Measurements from ENCODE around the gene MTF2.

The MTF2 gene

DNA sequence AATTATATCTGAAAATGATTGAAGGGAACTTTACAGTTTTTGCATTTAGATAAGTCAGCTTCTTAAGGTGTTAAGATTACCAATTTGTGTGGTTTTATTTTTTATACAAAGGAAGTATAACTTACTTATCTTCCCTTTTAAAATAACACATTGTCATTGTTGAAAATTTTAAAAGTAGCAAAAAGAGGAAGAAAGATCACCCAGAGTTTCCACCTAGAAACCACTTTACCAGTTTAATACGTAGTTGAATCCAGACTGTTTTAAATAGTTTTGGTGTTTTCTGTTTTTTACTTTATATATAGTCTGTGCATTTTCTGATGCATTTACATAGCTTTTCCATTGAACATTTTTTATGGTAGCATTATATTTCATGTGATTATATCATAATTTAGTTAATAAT is 107.6 kb downstream of the MTF2 start:
- no peak for DNase-seq (ENCODE audit: low read depth, low spot score)

Data from iPS DF 19.7 (cell line).